Mesenchymal stem cell (in vitro differentiated cells and primary cell): ENCODE data around the gene ZNF469.

Experiments used
- DNase-seq: peaks from one replicate; pipeline ENCODE4 v3.0.0-alpha.2; 2013
- H2AFZ ChIP-seq: one replicate; pipeline ENCODE4 v1.6.1; 2013; ENCODE audit warnings: low read depth, mild to moderate bottlenecking, control low read depth, inconsistent platforms, low read length, moderate library complexity
- H2AK5ac ChIP-seq: 2 replicates; pipeline ENCODE4 v1.6.1; 2013; ENCODE audit warnings: low read length, moderate library complexity, mild to moderate bottlenecking, inconsistent platforms; ENCODE audit not compliant: severe bottlenecking
- H2BK120ac ChIP-seq: one replicate; pipeline ENCODE4 v1.6.1; 2013; ENCODE audit warnings: low read depth, mild to moderate bottlenecking, inconsistent platforms, low read length, moderate library complexity
- H2BK12ac ChIP-seq, 2 experiments: one replicate each; pipeline ENCODE4 v1.6.1; 2013; ENCODE audit warnings: inconsistent platforms in 2 of 2, low read length in 2 of 2, mild to moderate bottlenecking in 2 of 2, moderate library complexity in 2 of 2, control low read depth in 1 of 2
- H2BK15ac ChIP-seq: one replicate; pipeline ENCODE4 v1.6.1; 2013; ENCODE audit warnings: mild to moderate bottlenecking, low read depth, inconsistent platforms; ENCODE audit not compliant: poor library complexity, severe bottlenecking
- H2BK5ac ChIP-seq: 2 replicates; pipeline ENCODE4 v1.6.1; 2013; ENCODE audit warnings: low read depth, mild to moderate bottlenecking, low read length, control low read depth, inconsistent platforms; ENCODE audit not compliant: poor library complexity, severe bottlenecking
- H3K14ac ChIP-seq, 2 experiments: one replicate each; pipeline ENCODE4 v1.6.1; 2013; ENCODE audit warnings: inconsistent platforms in 2 of 2, low read length in 2 of 2, control low read depth in 1 of 2, mild to moderate bottlenecking in 1 of 2, moderate library complexity in 1 of 2
- H3K18ac ChIP-seq, 2 experiments: one replicate each; pipeline ENCODE4 v1.6.1; 2013; ENCODE audit warnings: inconsistent platforms in 2 of 2, low read length in 2 of 2, control low read depth in 1 of 2, low read depth in 1 of 2, mild to moderate bottlenecking in 1 of 2
- H3K23ac ChIP-seq, 2 experiments: one replicate each; pipeline ENCODE4 v1.6.1; 2013; ENCODE audit warnings: inconsistent platforms in 2 of 2, low read length in 2 of 2, mild to moderate bottlenecking in 2 of 2, moderate library complexity in 2 of 2, control low read depth in 1 of 2
- H3K27ac ChIP-seq: 2 replicates; pipeline ENCODE4 v1.5.1; 2013; ENCODE audit warnings: mild to moderate bottlenecking, moderate library complexity, low read length, control low read depth, inconsistent platforms; ENCODE audit not compliant: poor library complexity, severe bottlenecking
- H3K27me3 ChIP-seq, 2 experiments: 2 replicates each; pipeline versions ENCODE4 v1.6.1 to v1.7.0; 2013; ENCODE audit warnings: low read length in 2 of 2, mild to moderate bottlenecking in 2 of 2, moderate library complexity in 2 of 2, control low read depth in 1 of 2, inconsistent platforms in 1 of 2; ENCODE audit not compliant: control insufficient read depth in 1 of 2, insufficient read depth in 1 of 2
- H3K36me3 ChIP-seq, 2 experiments: 2 replicates each; pipeline versions ENCODE4 v1.6.1 to v1.7.0; 2013; ENCODE audit warnings: low read length in 2 of 2, control low read depth in 1 of 2, inconsistent platforms in 1 of 2, low read depth in 1 of 2, mild to moderate bottlenecking in 1 of 2; ENCODE audit not compliant: insufficient read depth in 2 of 2, control insufficient read depth in 1 of 2
- H3K4ac ChIP-seq, 2 experiments: one replicate each; pipeline ENCODE4 v1.6.1; 2013; ENCODE audit warnings: inconsistent platforms in 2 of 2, low read length in 2 of 2, mild to moderate bottlenecking in 2 of 2, moderate library complexity in 2 of 2, control low read depth in 1 of 2, low read depth in 1 of 2
- H3K4me1 ChIP-seq: 2 replicates; pipeline ENCODE4 v1.6.1; 2013; ENCODE audit warnings: low read depth, low read length, control low read depth; ENCODE audit not compliant: control insufficient read depth, insufficient read depth
- H3K4me2 ChIP-seq: 2 replicates; pipeline ENCODE4 v1.6.1; 2013; ENCODE audit warnings: low read length, mild to moderate bottlenecking, inconsistent platforms; ENCODE audit not compliant: poor library complexity, severe bottlenecking
- H3K4me3 ChIP-seq, 2 experiments: 2 replicates each; pipeline versions ENCODE4 v1.5.1 to v1.7.0; 2013; ENCODE audit warnings: low read length in 2 of 2, mild to moderate bottlenecking in 2 of 2, control low read depth in 1 of 2, low read depth in 1 of 2; ENCODE audit not compliant: insufficient read depth in 1 of 2
- H3K79me1 ChIP-seq: replicated peaks from 2 replicates; pipeline ENCODE4 v1.6.1; 2013; ENCODE audit warnings: mild to moderate bottlenecking, control low read depth, low read length, inconsistent platforms; ENCODE audit not compliant: poor library complexity, severe bottlenecking
- H3K9ac ChIP-seq: 2 replicates; pipeline ENCODE4 v1.7.0; 2013; ENCODE audit warnings: mild to moderate bottlenecking, low read length, moderate library complexity
- H3K9me3 ChIP-seq: 2 replicates; pipeline ENCODE4 v1.7.0; 2013; ENCODE audit warnings: mild to moderate bottlenecking, low read length; ENCODE audit not compliant: control insufficient read depth
- H4K8ac ChIP-seq: one replicate; pipeline ENCODE4 v1.6.1; 2013; ENCODE audit warnings: inconsistent platforms, mild to moderate bottlenecking, low read length, moderate library complexity
- H4K91ac ChIP-seq: one replicate; pipeline ENCODE4 v1.6.1; 2013; ENCODE audit warnings: mild to moderate bottlenecking, low read length, inconsistent platforms
- WGBS: methylation state at CpG from one replicate; pipeline ENCODE4 v1.1.7; 2013; ENCODE audit warnings: mixed read lengths; 5-methylcytosine and 5-hydroxymethylcytosine counted together

Gene ZNF469

GRCh38 chr16:88374736-88375135, 8.0 kb upstream of the ZNF469 start:
- Histone ChIP-seq H3K4me2 (no peak overlapping the region), H3K36me3 (no peaks in the 10 kb centered on the region), H2AK5ac (no peak overlapping the region), H2BK12ac (no peak overlapping the region), H3K23ac (no peak overlapping the region), H2AFZ (no peak overlapping the region), H3K14ac (peak overlapping the region in 1 of 2 experiments; percentile 50), H3K4me1 (peaks cover 7% of the 10 kb centered on the region), H2BK15ac (peak overlapping the region; percentile 2), H3K4me3 (peak overlapping the region in 1 of 2 experiments; percentile 28), H3K9me3 (no peaks in the 10 kb centered on the region), H4K91ac (no peak overlapping the region), H2BK5ac (no peak overlapping the region), H3K18ac (no peak overlapping the region), H3K9ac (no peak overlapping the region), H4K8ac (no peak overlapping the region), H3K27ac (no peak overlapping the region), H3K4ac (peak overlapping the region in 1 of 2 experiments; percentile 21), H2BK120ac (no peak overlapping the region), H3K79me1 (no peaks in the 10 kb centered on the region), H3K27me3 (peaks cover 0 to 8% of the 10 kb centered on the region in 2 experiments)
- DNase-seq: no peak
- 93% methylated on average over 21 of the region's 22 CpGs for WGBS

- no peak overlapping the region for H3K14ac ChIP-seq
- H3K27me3 ChIP-seq: peaks cover 0 to 8% of the 10 kb centered on the region in 2 experiments
- peak overlapping the region; percentile 23 for H2BK15ac ChIP-seq
- no peaks in the 10 kb centered on the region for H3K9me3 ChIP-seq
- H3K9ac ChIP-seq: no peak overlapping the region
- no peak overlapping the region for H3K4ac ChIP-seq
- H3K79me1 ChIP-seq: no peaks in the 10 kb centered on the region
- H3K4me2 ChIP-seq: no peak overlapping the region
- H4K91ac ChIP-seq: no peak overlapping the region
- DNase-seq: no peak
- H3K18ac ChIP-seq: no peak overlapping the region
- no peak overlapping the region for H2BK5ac ChIP-seq
- no peak overlapping the region for H3K23ac ChIP-seq
- WGBS: 91% methylated on average over 24 of the region's 24 CpGs
- H3K4me1 ChIP-seq: peaks cover 7% of the 10 kb centered on the region
- no peak overlapping the region for H2BK12ac ChIP-seq
- no peak overlapping the region for H3K27ac ChIP-seq
- no peak overlapping the region for H4K8ac ChIP-seq
- no peak overlapping the region for H3K4me3 ChIP-seq
- no peak overlapping the region for H2AK5ac ChIP-seq
- H3K36me3 ChIP-seq: no peaks in the 10 kb centered on the region
- H2BK120ac ChIP-seq: no peak overlapping the region
- no peak overlapping the region for H2AFZ ChIP-seq
Observed at GRCh38 chr16:88375236-88375975, 7.4 kb upstream of the ZNF469 start.

GRCh38 chr16:88375996-88376834, 6.5 kb upstream of the ZNF469 start:
- Histone ChIP-seq H3K4ac (no peak overlapping the region), H4K91ac (no peak overlapping the region), H4K8ac (no peak overlapping the region), H3K4me1 (peaks cover 7% of the 10 kb centered on the region), H2BK120ac (no peak overlapping the region), H3K4me2 (no peak overlapping the region), H2BK5ac (no peak overlapping the region), H3K23ac (no peak overlapping the region), H3K14ac (no peak overlapping the region), H3K27ac (no peak overlapping the region), H3K18ac (no peak overlapping the region), H3K79me1 (no peaks in the 10 kb centered on the region), H3K4me3 (no peak overlapping the region), H3K36me3 (no peaks in the 10 kb centered on the region), H3K27me3 (peaks cover 0 to 8% of the 10 kb centered on the region in 2 experiments), H2AK5ac (no peak overlapping the region), H2BK15ac (no peak overlapping the region), H3K9ac (no peak overlapping the region), H2BK12ac (no peak overlapping the region), H3K9me3 (no peaks in the 10 kb centered on the region), H2AFZ (no peak overlapping the region)
- no peak for DNase-seq
- 91% methylated on average over 50 of the region's 50 CpGs for WGBS
